ENCODE data around the gene DBT. TPM values are rescaled to one million over a fixed set of nuclear protein-coding genes. Genes with fewer than 3 reads are reported as not detected.

DBT gene
- total and polyA plus RNA-seq, 2 of the 13 experiments (the other 11 are each of a cell fraction or from before 2014, with no cell fraction given) = 3.3 to 10.2 TPM

DNA sequence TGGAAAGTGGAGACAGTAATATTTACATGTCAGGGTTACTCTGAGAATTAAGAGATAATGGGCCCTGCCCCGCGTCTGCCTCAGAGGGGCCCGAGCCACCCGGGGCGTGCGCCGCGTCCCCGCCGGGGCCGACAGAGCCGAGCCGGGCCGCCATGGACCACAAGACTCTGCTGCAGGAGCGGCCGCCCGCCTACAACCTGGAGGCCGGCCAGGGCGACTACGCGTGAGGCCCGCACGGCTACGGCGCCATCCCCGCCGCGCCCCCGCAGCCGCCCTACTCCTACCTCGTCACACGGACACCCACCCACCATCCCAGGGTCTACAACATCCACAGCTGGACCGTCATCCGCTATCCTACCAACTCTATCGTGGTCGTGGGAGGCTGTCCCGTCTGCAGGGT lies 36.5 kb downstream of the DBT start:
- POLR2A ChIA-PET = no interaction called here
- H3K9ac ChIP-seq (ENCODE audit: insufficient read depth, low read depth, low read length) = no peak overlapping the region
- H3K4me1 ChIP-seq (ENCODE audit: insufficient read depth, low read length) = no peaks in the 10 kb centered on the region
- intact Hi-C loops (cut with micrococcal nuclease; ENCODE audit: unreplicated experiment) (no loop called here), in situ Hi-C loops (cut with HindIII; ENCODE audit: extremely low pct_ligation_motif_present, low pct_unique_long_range_greater_than_20kb) (no loop called here)
- 97% methylated on average over 18 of the region's 37 CpGs for WGBS (ENCODE audit: low lambda C conversion rate)
- ATAC-seq = no peak
- H2AFZ ChIP-seq (ENCODE audit: low read length) = no peak overlapping the region
- no TSS peak for BruUV-seq (replicated peaks)
- H3K27me3 ChIP-seq (ENCODE audit: control insufficient read depth in 1 of 2, insufficient read depth in 2 of 2, low read length in 2 of 2) = no peaks in the 10 kb centered on the region
- peaks cover 5 to 41% of the 10 kb centered on the region in 2 experiments; a peak in 4 of 5 replicates for H3K36me3 ChIP-seq (replicated peaks in 1 of 2; ENCODE audit: control insufficient read depth in 1 of 2, insufficient read depth in 2 of 2, low read length in 2 of 2)
- DNase-seq (ENCODE audit: low spot score) = no peak
- H3K4me2 ChIP-seq (ENCODE audit: low read depth, low read length) = no peak overlapping the region
- no peak for FAIRE-seq
- H3K27ac ChIP-seq (ENCODE audit: extremely low read length, insufficient read depth, low read length) = no peak overlapping the region
- no peaks in the 10 kb centered on the region for H4K20me1 ChIP-seq (ENCODE audit: insufficient read depth, low read length)
- no peaks in the 10 kb centered on the region for H3K79me2 ChIP-seq (ENCODE audit: insufficient read depth, low read length)
- no peaks in the 10 kb centered on the region for H3K9me3 ChIP-seq (ENCODE audit: low read length)
- no peak overlapping the region for H3K4me3 ChIP-seq (replicated peaks in 1 of 3; ENCODE audit: insufficient read depth in 1 of 3, low read depth in 2 of 3, low read length in 3 of 3)
- TF ChIP-seq AGO2 (optimal IDR thresholded peaks at IDR 0.05; ENCODE audit: low read depth, low read length) (peak; percentile 41), GTF3A (CRISPR knock-in tag; conservative IDR thresholded peaks at IDR 0.05) (no peak), ZNF543 (CRISPR knock-in tag; IDR thresholded peaks at IDR 0.05) (no peak)
- TF ChIP-seq, protein P1, sequence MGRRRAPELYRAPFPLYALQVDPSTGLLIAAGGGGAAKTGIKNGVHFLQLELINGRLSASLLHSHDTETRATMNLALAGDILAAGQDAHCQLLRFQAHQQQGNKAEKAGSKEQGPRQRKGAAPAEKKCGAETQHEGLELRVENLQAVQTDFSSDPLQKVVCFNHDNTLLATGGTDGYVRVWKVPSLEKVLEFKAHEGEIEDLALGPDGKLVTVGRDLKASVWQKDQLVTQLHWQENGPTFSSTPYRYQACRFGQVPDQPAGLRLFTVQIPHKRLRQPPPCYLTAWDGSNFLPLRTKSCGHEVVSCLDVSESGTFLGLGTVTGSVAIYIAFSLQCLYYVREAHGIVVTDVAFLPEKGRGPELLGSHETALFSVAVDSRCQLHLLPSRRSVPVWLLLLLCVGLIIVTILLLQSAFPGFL (CRISPR knock-in tag; IDR thresholded peaks at IDR 0.05) = no peak
- CTCF ChIA-PET (ENCODE audit: low intra/inter-chr PET ratio, low total read pairs) = no interaction called here

DNA sequence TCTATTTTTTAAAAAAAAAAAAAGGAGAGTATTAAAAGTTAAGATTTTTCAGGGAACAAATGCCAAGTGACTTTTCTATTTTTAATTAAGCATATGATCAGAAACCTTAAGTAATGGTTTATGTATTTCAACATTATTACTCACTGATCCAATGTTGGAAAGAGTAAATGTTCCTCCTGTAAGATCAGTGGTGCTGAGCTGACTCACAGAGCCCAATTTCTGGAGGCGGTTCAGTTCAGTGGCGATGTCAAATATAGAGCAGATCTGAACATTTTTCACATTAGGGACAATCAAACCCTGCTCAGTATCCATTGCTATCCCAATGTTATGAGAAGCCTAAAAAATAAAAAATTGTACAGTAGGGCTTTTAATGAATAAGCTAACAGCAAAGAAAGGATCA lies 43.3 kb downstream of the DBT start:
- Histone ChIP-seq H4K20me1 (ENCODE audit: insufficient read depth, low read length) (no peaks in the 10 kb centered on the region), H3K4me1 (ENCODE audit: insufficient read depth, low read length) (no peaks in the 10 kb centered on the region), H3K4me3 (replicated peaks in 1 of 3; ENCODE audit: insufficient read depth in 1 of 3, low read depth in 2 of 3, low read length in 3 of 3) (no peak overlapping the region), H3K36me3 (replicated peaks in 1 of 2; ENCODE audit: control insufficient read depth in 1 of 2, insufficient read depth in 2 of 2, low read length in 2 of 2) (peaks cover 2 to 16% of the 10 kb centered on the region in 2 experiments; a peak in 3 of 5 replicates), H3K27ac (ENCODE audit: extremely low read length, insufficient read depth, low read length) (no peak overlapping the region), H3K9me3 (ENCODE audit: low read length) (no peaks in the 10 kb centered on the region), H3K9ac (ENCODE audit: insufficient read depth, low read depth, low read length) (no peak overlapping the region), H3K27me3 (ENCODE audit: control insufficient read depth in 1 of 2, insufficient read depth in 2 of 2, low read length in 2 of 2) (no peaks in the 10 kb centered on the region), H2AFZ (ENCODE audit: low read length) (no peak overlapping the region), H3K4me2 (ENCODE audit: low read depth, low read length) (no peak overlapping the region), H3K79me2 (ENCODE audit: insufficient read depth, low read length) (no peaks in the 10 kb centered on the region)
- in situ Hi-C loops (cut with HindIII; ENCODE audit: extremely low pct_ligation_motif_present, low pct_unique_long_range_greater_than_20kb) = no loop called here
- CTCF ChIA-PET (ENCODE audit: low intra/inter-chr PET ratio, low total read pairs) = no interaction called here
- intact Hi-C loops (cut with micrococcal nuclease; ENCODE audit: unreplicated experiment) = no loop called here
- POLR2A ChIA-PET = no interaction called here
- FAIRE-seq = no peak
- ATAC-seq = no peak
- WGBS (ENCODE audit: low lambda C conversion rate) = 95% methylated on average over 2 of the region's 2 CpGs
- DNase-seq (ENCODE audit: low spot score) = no peak
- no TSS peak for BruUV-seq (replicated peaks)
- TF ChIP-seq, protein P2, sequence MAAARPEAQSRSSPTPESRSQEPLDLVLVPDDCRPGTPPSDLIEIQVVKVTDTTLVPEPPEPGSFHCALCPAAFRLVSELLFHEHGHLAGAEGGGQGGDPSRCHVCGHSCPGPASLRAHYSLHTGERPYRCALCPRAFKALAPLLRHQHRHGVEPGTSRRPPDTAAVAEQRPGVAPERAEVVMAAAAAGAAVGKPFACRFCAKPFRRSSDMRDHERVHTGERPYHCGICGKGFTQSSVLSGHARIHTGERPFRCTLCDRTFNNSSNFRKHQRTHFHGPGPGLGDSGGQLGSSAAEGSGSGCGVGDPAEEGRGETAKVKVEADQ (CRISPR knock-in tag; IDR thresholded peaks at IDR 0.05; ENCODE audit: borderline replicate concordance) = no peak
- TF ChIP-seq, protein P3, sequence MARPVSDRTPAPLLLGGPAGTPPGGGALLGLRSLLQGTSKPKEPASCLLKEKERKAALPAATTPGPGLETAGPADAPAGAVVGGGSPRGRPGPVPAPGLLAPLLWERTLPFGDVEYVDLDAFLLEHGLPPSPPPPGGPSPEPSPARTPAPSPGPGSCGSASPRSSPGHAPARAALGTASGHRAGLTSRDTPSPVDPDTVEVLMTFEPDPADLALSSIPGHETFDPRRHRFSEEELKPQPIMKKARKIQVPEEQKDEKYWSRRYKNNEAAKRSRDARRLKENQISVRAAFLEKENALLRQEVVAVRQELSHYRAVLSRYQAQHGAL (CRISPR knock-in tag; IDR thresholded peaks at IDR 0.05; ENCODE audit: not compliant biosample characterization) = no peak
- no peak for TF ChIP-seq GABPB1 (CRISPR knock-in tag; IDR thresholded peaks at IDR 0.05)
- TF ChIP-seq, protein P4, sequence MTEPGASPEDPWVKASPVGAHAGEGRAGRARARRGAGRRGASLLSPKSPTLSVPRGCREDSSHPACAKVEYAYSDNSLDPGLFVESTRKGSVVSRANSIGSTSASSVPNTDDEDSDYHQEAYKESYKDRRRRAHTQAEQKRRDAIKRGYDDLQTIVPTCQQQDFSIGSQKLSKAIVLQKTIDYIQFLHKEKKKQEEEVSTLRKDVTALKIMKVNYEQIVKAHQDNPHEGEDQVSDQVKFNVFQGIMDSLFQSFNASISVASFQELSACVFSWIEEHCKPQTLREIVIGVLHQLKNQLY (CRISPR knock-in tag; IDR thresholded peaks at IDR 0.05) = no peak
- no peak for TF ChIP-seq TSC22D2 (CRISPR knock-in tag; IDR thresholded peaks at IDR 0.05; ENCODE audit: borderline replicate concordance)
- no peak for TF ChIP-seq PCBP2 (optimal IDR thresholded peaks at IDR 0.05; ENCODE audit: low read depth, low read length, poor library complexity, severe bottlenecking)
- TF ChIP-seq, protein P5, sequence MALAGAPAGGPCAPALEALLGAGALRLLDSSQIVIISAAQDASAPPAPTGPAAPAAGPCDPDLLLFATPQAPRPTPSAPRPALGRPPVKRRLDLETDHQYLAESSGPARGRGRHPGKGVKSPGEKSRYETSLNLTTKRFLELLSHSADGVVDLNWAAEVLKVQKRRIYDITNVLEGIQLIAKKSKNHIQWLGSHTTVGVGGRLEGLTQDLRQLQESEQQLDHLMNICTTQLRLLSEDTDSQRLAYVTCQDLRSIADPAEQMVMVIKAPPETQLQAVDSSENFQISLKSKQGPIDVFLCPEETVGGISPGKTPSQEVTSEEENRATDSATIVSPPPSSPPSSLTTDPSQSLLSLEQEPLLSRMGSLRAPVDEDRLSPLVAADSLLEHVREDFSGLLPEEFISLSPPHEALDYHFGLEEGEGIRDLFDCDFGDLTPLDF (CRISPR knock-in tag; IDR thresholded peaks at IDR 0.05) = no peak
- TF ChIP-seq ZNF839 (CRISPR knock-in tag; IDR thresholded peaks at IDR 0.05; ENCODE audit: borderline replicate concordance) = no peak
- no peak for TF ChIP-seq PLRG1 (conservative IDR thresholded peaks at IDR 0.05)
